ENCODE data around the gene DPY19L1.
"Not testable (repeated sequence)": the region's sequence is repeated elsewhere in the genome, so short reads cannot be mapped to it uniquely, and the experiment has no call there.

Gene DPY19L1

DNA sequence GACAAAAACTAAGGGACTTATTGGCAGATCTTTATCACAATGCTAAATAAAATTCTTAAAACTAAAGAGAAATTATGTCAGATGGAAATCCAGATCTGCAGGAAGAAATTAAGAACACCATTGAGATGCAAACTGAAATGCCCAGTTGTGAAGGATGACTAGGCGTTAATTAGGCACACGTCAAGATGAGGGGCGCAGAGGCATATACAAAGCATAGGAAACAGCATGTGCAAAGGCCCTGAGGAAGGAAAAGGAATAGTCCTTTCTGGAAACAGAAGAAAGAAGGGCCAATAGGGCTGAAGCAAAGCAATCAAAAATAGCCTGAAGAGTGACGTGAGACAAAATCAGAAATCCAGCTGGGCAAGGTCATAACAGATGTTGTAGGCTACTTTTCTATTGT lies 53.1 kb downstream of the DPY19L1 start:
- DNase-seq = not testable (repeated sequence)

DNA sequence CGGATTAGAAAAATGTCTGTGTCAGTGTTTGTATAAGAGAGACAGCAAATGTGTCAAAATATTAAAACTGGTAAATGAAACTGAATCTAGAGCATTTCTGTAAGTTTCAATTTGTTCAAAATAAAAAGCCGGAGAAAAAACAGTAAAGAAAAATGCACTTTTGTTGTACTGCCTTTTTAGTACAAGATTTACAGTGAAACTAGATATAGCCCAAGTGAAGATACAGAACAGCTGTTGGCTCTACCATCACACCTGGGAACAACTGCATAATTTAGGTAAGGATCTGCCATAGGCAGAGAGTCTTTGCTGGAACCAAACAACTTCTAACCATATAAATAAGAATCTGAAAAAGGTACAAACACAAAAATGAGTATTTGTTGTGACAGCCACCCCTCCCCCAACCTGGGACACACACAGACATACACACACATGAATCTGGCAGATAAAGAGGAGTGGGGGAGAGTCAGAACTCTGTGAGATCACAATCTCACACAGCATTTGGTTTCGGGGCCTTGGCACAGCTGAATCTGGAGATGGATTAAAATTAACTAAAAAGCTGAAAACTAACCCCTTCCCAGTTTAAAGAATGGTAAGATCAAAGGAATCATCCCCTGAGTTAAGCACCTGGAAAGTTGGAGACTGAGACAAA lies 54.8 kb downstream of the DPY19L1 start:
- DNase-seq = no peak

DNA sequence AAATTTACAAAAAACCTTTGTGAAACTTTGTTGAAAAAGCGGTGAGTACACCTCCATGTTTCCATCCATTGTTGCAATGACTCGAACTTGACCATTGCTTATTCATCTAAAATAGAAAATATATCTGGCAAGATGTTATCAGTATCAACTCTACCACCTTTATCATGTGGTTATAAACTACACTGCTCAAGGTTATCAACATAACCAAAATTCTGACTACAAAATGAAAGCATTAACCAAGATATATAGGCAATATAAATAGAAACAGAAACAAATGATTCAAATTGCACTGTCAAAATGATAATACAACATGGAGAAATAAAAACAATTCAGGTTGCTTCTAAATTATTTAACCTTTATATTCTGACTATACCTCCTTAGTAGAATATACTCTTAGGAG lies 58.2 kb downstream of the DPY19L1 start:
- not testable (repeated sequence) for DNase-seq

DNA sequence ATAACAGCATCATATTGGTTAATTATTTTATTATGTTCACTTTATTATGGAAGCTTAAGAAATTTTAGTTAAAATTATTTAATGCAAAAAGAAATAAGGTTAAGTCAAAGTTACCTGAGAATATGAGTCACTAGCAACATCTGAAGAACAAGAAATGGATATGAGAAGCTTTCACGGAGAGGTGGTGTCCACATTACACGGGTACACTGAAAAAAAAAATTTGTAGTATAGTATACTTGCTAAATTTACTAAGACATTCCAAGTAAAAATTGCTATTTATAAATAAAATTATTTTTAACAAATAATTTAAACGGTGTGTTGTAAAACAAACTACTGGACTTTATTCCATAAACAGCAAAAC lies 63.9 kb downstream of the DPY19L1 start:
- DNase-seq = no peak

DNA sequence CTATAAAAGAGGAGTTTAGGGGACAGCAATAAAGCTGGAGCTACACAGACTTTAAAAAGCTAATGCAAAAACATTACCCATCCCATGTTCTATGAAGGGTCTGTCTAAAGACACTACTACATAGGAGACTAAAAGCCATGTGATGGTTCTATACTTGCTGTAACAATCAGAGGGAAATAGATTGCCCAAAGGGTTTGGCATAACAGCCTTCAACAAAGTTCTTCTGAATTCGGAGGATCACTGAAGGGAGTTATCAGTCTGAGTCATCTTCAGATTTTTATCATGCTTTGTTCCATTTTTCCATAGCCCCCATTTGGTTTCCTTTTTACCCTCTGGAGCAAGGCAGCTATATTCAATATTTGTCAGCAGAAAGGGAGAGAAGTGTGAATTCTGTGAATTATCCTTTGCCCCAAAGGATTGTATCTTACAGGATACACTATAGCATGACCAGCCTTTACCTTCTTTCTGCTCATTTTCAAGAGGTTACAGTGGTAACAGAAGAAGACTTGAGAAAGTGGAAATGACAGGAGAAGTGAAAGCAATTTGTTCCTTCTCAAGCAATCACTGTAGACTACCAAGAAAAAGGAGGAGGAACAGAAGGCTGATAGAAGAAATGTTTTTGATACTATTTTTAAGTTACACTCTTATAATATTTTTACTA lies 64.4 kb downstream of the DPY19L1 start:
- not testable (repeated sequence) for DNase-seq

DNA sequence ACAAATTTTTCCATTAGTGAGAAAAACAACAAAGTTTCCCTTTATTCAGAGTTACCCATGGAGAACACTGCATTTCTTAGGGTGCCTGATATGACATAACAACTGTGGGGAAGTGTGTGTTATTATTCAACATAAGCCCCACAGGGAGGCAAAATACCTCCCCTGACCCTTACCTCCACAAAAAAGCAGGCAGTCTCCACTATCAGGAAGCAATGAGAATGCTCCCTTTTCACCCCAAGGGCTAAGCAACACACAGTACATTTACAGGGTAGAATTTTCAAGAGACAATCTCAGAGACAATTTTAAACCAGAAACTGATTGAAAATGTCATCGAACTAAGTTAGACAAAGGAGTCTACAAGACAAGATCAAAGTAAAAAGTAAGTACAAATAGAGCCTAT lies 69.5 kb downstream of the DPY19L1 start:
- DNase-seq = not testable (repeated sequence)

DNA sequence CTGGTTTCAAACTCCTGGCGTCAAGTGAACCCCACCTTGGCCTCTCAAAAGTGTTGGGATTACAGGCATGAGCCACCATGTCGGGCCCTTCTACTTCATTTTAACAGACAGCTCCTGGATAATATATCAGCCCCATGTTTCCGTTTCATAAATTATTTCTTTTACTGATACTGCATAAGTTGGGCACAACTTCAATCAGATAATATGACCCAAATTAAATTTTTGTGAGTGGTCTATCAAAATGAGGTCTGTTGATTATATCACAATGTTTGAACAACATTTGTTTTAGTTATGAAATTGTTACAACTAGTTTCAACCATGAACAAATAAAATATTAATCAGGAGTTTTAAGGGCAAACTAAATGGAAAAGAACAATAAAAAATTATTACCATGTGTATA lies 70.8 kb downstream of the DPY19L1 start:
- DNase-seq = not testable (repeated sequence)

DNA sequence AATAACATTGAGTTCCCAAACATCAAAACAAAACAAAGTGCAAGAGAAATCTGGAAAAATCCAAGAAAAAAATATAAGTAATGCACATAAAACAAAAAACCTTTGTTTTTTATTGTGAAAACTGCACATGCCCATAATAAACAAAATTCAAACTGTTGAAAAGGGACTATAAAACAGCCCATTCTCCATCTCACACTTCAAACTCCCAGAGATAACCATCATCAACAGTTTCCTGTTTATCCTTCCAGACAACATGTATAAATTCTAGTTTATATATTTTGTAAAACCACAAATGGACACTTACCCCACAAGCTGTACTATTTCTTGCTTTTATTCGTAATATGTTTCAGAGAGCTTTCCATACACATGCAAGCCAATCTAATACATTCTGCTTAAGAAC lies 79.3 kb downstream of the DPY19L1 start:
- no peak for DNase-seq

DNA sequence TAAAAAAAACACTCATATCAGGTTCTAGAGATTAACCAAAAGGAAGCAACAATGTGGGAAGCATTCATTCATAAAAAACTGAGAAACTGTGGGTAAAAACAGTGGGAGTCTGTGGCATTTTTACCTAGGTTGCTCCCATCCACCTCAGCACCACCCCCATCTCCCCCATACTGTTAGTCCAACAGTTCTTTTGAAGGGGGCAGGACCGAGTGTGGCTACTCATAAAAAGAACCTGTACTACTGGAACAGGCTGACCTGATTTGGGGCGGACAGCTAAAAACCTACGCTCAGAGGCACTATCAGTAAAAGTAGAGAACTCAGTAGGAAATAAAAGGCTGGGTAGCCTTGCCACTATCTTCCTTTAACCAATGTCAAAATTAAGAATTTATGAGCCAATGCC lies 84.5 kb downstream of the DPY19L1 start:
- no peak for DNase-seq

DNA sequence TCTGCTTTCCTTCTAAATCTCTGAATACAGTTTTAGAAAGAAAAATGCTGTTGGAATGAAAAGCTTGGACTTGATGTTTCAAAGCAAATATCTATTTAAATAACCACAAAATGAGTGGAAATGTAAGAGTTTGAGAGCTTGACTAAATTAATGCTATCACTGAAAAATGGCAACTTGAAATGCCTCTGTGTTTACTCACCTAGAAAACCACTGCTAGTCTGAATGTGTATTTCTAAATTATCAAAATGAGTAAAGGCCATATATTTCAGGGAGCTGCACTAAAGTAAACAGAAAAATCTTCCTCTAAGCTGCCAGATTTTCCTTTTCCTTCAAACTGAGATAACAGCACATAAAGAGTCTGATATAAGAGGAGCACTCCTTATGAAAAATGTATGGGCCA lies 87.9 kb downstream of the DPY19L1 start:
- no peak for DNase-seq

DNA sequence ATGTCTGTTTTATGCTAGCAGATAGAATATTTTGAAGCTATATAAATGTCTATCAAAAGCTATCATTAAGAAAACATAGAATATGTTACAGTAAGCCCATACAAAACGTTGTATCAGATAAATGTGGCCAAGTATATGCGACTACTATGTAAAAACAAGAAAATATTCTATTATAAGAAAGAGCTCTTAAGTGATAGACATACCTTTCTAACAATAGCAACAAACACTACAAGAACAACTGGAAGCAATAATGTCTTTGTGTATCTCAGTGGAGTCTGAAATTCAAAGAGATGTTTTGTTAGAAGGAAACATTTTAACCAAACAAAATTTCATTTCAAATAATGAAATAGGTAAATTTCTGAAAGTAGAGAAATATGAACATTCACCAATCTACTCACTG lies 89.9 kb downstream of the DPY19L1 start:
- DNase-seq = not testable (repeated sequence)

DNA sequence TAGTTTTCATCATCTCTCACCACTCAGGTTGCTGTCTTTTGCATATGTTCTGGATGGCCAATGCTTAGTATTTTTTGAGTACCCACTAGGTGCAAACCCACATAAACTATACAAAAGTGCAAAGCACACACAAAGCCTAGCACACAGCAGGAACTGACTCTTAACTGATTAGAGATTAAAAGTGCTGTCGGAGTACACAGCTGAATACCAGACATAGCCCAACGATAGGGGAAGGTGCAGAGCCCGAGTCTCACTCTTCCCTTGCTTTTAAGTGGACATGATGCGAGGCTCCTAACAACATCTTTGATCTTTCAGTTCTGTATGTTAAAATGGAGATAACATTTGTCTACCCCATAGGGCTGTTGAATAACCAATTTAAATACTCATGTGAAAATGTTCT lies 90.8 kb downstream of the DPY19L1 start:
- DNase-seq = no peak

DNA sequence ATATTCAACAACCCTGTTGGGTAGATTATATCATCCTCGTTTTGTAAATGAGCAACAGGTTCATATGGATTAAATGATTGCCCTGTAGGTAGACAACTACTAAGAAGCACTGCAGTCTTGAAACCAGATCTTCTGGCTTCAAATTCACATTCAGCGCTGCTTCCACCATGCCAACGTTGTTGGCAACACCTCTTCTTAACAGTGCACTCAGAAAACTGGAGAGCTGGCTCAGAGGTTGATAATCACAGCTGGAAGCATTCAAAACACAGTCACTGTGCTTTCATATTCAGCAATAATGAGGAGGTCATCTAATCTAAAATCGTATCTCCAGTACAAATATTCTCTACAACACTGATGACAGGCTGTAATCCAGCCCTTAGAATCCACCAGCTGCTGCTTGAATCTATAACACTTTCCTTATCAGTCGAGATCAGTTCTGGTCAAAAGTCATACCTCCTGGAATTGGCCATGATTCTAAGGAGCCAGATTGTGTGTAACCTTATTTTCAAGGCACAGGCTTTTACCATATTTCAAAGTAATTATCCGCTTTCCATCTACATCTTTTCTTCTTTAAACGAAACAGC lies 91.3 kb downstream of the DPY19L1 start:
- DNase-seq = not testable (repeated sequence)

DNA sequence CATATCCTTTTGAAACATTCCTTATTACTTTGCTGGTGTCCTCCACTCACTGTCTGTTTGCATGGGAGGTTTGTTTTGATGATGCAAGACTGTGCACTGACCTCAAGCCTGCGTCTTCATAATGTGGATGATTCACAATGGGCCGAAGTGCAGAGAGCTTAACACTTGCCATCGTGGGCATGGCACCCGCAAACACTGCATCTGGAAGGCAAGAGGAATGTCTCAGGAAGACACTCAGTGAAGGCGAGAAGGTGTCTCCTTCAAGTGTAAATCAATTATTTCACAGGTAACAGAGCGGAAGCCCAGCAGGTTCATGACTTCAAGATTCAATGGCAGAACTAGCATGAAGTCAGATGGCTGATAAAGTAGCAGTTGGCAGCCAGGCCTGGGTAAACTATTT lies 98.1 kb downstream of the DPY19L1 start:
- DNase-seq = no peak

DNA sequence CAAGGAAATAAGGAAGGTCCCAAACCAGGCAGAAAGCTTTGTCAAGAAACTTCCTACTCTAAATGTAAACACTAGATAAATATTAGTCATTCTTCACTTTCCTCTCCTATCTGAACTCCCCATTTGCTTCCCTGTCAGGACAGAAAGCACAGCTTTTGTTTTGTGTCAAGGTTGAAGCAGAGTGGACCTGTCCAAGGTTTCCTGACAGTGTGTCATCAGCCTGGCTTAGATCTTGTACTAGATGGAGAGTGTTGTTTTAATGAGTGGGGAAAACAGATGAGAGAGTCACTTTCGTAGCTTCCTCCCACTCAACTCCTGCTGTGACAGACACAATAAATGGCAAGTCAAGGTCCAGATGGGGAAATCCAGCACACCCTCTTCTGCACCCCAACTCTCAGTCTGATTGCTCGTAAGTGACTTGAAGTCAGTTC lies 101.5 kb downstream of the DPY19L1 start:
- DNase-seq = not testable (repeated sequence)

DNA sequence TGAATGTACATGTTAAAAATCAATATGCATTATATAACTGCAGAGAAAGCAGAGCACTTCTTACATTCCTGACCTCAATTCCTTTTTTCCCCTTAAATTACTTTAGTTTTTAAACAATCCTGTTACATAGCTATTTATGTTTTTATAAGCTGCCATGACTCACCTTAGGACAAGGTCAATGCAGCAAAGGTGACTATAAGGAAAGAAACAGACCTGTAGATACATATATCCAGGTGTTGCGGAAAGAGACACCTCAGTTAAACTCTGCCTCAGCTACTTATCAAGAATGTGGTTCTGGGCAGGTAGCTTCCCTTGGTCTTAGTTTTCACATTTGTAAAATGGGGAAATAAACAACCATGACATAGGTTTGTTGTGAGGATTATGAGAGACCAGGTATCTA lies 105.5 kb downstream of the DPY19L1 start:
- DNase-seq = no peak

DNA sequence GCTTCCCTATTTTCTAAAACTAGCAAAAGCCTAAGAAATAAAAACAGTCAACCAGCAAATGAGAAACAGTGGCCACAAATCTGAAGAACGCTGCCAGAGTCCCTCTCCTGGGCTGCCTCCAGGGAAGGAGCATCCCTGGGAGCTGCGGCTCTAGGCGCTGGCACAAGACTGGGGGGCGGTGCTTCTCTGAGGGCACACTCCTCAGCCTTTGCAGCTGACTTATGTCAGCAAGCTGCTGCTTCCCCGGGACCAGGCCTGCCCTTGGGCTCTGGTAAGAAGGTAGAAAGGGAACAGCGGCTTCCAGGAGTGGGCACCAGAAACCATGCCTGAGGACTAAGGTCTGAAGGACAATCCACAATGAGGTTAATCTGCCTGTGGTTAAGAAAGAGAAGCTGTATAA lies 107.5 kb downstream of the DPY19L1 start:
- DNase-seq = not testable (repeated sequence)

DNA sequence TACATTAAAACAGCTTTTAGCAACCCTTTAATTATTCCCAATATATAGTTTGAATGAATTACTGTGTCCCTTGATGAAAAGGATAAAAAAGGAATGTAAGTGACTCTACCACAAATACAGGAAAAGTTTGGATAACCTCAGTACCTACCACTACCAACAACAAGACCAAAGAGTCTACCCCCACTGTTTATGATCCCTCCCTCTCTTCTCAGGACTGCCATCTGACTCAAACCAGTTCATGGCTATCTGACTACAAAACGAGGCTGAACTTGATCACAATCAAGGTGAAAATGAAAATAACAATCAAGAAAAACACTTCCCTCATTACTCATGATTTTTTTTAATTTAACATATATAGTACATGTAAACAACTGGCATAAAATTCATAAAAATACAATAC lies 108.7 kb downstream of the DPY19L1 start:
- no peak for DNase-seq

DNA sequence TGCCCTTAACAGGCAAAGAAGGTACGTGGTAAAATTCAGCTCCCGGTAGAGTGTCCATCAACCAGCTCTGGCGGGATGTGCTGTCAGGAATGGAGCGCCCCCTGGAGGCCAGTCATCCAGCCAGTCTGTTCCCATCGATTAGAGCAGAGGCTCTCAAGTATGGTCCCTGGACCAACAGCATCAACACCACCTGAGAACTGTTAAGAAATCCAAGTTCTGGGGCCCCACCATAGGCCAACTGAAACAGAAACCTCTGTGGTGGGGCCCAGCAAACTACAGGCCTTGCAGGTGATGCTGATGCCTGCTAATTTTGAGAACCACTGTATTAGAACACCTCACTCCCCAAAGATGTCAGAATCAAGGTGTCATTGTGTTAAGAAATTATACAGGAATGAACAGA lies 109.2 kb downstream of the DPY19L1 start:
- DNase-seq = no peak

DNA sequence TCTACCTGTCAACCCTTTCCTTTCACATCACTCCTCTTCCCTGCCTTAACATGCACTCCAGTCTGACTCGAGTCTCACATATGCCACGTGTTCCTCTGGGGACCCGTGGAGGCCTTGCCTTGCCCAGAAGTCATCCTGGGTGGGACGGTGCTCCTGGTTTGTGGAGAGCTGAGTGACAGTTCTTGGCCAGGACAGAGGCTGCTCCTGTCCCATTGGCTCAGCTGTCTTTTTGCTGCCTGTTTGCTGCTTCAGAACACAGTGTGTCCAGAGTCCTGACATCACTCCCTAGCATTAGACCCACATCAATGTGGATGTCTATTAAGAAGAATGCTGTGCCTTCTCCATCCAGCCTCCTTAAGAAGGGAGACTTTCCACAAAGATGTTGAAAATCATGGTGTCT lies 116.8 kb downstream of the DPY19L1 start:
- DNase-seq = not testable (repeated sequence)

DNA sequence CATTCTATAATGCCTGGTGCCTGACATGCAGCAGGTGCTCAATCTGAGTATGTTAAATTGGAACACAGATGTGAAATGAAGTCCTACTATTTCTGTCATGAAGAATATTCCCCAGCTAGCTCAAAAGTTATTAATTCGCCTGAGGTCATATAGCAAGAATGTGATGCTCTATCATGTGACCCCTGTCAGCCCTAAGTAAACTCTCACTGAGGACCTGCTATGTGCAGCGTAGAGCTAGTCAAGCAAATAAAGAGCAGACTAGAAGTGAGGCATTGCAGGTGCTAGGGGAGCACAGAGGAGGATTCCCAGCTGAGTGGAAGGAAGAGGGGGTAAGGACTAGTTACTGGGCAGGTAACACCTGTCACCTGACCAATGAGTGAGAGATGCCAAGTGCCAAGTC lies 118.2 kb downstream of the DPY19L1 start:
- not testable (repeated sequence) for DNase-seq

DNA sequence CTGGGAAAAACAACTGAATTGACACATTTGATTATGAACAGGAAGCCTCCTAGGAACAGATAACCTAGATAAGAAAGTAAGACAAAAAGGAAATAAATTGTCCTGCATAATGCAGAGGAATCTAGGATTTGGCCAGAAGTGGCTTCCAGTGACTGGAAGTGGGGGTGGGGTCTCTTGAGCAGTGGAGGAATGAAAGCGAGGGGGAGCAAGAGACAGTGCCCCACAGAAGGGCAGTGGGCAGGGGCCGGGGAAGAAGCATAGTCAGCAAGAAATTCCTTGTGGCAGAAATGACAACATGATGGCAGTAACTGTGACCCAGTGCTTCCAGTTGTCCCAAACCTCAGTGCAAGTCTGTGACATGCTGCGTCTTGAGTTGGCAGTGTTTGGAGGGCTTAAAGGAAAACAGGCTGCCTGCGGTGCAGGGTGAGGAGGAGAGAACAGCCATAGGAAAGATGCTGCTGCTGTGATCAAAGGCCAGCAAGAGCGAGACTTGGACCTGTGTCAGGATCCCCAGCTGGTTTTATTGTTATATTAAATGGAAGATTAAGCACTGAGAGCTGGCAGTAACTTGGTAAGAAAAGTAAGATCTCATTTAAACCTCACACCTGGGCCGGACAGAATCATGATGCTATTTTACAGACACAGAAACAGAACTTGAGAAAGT lies 119.0 kb downstream of the DPY19L1 start:
- not testable (repeated sequence) for DNase-seq

DNA sequence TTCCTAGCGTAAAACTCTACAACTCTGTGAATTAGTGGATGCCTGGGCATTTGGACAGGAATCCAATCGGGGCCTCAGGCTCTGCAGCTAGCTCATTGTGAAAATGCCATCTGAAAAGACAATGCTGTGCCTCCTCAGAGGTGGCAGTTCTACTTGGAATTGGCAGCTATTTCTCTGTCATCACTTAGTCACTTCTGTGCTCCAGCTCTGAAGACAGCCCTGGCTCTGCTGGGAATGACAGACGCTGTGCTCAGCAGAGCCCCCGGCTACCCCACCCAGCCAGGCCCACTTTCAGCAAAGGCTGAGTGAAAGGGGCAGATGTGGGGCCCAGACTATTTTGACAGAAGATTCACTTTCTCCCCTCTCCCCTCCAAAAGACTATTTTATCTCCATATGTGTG lies 119.8 kb downstream of the DPY19L1 start:
- DNase-seq = not testable (repeated sequence)

DNA sequence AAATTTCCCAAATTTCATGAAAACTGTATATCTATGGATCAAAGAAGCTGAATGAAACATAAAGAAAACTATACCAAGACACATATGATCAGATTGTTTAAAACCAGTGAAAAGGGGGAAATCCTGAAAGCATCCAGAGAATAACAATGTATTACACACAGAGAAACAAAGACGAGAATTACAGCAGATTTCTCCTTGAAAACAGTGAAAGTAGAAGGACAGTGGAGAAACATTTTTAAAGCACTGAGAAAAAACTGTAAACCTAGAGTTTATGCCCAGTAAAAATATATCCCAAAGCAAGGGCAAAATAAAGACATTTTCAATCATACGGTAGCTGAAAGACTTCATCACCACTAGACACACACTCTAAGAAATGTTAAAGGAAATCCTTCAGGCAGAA lies 121.0 kb downstream of the DPY19L1 start:
- no peak for DNase-seq

Data from KG1 (cell line).